ENCODE data around the gene E2F8.

E2F8 gene

DNA sequence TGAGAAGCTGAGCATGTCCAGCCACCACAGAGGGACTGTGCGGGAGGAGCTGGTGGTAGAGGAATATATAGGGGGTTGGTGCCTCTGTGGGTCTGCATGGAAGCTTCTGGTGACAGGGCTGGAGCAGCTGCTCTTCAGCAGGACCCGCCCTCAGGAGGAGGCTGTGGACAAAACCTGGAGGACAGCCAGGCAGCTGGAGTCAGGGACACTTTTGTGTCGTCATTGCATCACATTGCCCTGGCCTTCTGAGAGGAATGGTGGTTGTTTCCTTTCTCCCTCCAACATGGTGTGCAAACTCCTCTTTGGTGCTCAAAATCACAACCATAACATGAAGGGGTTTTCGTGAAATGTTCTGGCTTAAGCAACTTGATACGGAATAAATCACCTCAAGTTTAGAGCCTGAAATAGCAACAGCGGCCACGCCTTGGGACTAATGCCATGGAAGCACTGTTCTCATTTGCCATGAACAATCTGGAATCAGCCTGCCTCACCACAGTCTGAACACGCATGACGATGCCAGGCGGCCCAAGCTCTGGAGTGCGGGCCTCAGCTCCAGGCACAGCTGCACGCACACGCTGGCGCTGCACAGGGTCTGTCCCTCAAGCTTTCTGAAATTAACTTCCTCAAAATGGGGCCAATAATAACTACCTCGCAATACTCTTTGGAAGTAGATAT lies 21.8 kb downstream of the E2F8 start:
- DNase-seq, result no peak

GRCh38 chr11:19218216-19218615 lies 22.5 kb downstream of the E2F8 start:
- no peak for DNase-seq

DNA sequence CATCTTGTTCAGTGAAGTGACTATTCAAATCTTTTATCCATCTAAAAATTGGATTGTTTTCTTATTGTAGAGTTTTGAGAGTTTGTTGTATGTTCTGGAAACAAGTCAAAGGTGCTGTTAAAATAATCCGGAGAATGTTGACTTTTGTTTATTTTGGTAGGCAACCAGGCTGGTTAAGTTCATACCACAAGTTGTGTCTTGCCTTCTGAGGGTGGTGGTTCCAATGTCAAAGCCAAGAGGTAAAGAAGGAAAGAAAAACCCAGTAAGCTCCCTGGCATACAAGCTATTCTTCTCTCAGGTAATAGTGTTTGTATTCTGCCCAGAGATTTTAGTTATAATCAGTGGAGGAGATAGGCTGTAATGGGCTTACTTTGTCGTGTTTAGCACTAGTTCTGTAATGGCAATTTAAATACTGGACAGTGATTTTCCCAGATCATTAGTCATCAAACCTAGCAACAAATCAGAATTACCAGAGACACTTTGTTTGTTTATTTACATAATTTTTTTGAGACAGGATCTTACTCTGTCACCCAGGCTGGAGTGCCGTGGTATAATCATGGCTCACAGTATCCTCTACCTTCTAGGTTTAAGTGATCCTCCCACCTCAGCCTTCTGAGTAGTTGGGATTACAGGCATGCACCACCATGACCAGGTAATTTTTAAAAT lies 23.9 kb downstream of the E2F8 start:
- DNase-seq, result no peak

GRCh38 chr11:19216021-19216420 lies 24.7 kb downstream of the E2F8 start:
- no peak for DNase-seq

DNA sequence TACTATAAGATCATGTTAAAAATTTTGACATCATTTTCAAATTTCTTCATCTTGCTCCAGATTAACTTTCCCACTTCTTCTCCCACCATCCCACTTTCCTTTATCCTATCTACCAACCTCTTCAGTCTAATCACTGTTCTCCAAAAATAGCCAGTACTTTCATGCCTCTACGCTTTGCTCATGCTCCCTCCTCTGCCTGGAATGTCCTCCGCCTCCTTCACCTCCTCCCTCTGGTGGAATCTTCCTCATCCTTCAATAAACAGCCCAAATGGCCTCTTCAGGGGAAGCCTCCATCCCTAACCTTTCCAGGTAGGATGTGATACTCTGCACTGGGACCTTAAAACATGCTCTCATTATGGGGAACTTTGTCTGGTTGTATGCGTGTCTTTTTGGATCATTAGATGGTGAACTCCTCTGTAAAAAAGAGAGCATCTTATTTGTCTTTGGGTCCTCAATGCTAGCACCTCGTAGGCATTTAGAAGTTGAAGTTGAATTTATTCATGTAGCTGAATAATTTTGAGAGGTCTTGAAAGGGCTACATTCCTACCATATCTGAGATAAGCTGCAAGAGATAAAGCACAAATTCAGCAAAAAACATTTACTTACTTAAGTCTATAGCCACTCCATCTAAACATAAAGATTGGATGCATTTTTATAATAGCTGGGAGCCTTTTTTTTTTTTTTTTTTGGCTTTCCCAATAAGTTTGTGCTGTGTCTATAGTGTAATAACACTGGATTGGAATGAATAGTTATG lies 31.0 kb downstream of the E2F8 start:
- no peak for DNase-seq

DNA sequence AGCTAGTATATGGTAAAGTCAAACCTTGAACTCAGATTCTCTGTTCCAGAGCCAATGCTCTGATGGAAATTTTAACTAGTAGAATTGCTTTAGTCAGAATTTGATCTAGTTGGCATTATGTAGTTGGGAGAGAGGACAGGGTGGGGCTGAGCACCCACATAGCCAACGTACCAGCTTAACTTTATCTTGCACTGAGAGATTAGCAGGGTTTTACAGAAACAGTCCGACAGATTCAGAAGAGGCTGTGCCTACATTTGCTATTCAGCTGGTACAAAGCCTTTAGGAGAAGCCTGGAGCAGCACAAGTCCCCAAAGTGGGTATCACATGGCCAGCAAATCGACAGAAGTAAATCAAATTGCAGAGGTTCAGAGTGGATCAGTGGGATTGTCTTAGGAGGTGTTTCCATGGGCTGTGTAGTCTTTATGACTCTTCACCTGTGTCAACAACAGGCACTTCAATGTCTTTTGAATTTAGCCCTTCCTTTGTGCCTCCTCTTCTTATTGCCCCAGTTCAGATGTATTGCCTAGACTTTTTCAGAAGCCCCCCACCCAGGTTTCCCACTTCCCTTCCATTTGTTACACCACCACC lies 31.7 kb downstream of the E2F8 start:
- DNase-seq, result no peak

DNA sequence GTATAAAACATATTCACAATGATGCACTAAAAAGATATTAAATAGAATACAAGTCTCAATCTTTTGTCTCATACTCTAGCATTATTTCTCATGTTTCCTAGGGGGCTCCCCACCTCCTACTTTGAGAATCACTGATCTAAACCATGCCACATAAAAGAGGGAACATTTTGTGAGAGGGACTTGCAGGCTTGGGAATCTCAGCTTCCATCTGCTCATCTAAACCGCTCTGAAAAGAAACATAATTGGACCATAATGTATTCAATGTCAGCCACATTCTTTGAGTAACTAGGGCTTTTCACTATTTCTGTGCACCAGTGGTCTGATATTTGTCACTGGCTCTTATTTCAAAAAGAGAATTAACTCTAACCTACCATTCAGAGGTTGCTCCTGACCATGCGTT lies 32.6 kb downstream of the E2F8 start:
- DNase-seq, result no peak

DNA sequence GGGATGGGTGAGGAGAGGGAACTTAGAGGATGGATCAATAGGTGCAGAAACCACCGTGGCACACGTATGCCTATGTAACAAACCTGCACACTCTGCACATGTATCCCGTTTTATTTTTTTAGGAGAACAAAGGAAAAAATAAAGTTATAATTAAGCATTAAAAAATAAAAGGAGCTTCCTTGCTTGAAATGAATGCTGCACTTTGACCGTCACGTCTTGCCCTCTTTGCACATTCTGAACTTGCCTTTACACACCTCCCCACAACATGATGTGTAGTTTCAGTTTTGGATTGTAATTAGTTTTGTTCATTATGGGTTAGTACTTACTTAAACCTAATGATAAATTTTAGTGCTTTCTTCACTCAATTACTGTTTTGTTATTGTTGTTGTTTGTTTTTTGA lies 35.9 kb downstream of the E2F8 start:
- no peak for DNase-seq

DNA sequence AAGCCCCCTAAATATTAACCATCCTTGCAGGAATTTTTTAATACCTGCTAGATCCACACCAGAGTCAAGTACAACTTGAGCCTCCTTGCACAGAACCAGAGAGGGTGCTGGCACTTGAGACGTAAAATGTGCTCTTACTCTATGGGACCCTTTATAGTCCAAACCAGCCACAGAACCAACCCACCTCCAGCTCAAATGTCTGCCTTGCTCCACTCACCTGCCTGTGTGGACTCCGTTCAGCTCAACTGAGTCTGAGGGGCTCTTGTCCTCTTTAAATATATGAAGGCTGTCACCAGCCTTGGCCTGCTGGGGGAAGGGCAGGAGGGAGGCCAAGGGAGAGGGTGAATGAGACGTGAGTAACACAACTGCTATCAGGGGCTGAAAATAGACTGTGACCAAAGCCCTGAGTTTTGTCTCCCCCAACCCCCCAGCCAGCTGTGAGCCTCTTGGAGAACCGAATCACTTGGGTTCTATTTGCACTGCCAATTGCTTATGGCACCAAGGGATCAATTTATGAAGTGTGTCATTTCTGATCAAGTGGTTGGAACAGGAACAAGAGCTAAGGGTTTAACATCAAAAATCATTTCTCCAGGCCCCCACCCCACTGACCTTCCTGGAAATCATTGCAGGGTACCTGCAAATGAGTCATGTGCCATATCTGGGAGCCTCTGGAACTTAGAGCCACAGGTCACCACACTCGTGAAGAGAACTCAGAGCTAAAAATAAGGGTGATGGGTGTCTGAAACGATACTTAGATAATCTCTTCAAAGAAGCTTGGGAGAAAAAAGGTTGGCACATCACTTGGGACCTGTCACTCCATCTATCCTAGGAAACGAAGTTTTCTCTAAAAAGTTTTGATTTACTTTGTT lies 38.8 kb downstream of the E2F8 start, which contains the start of gene CSRP3:
Gene CSRP3, minus strand, starts transcription at position 247 of the 869 bp plus-strand sequence. CDS start 9,535 bp downstream, outside the sequence.
- no peak for DNase-seq

DNA sequence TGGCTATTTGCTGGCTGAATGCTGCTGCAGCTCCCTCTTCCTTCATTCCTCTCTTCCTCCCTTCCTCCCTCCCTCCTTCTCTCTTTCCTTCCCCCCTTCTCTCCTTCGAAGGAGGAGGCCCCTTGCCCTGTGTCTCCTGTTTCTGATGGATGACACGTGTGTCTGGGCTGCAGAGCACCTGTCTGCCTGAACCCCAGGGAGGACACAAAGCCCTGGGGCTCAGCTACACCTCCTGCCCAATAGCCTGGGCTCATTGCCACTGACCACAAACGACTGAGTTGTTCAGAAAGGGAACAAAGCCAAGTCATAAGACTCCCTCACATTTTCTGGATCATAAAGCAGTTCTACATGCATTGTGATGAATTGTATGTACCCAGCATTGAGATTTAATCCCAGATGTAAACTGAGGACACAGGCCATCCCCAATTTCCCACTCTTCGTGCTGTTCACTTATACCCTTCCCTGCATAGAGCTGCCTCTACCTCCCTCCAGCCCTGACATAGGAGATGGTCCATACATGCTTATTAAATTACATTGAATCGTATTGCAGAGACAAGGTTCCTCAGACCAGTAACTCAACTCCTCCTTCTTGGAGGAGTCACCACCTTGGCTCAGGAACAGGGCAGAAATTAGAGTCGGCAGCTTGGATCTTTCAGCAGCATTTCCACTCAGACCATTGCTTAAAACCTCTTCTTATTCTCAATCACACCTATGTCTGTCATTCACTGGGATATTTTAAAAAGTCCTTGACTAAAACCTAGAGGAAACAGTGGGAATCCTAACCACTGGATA lies 40.1 kb downstream of the E2F8 start:
- DNase-seq, result no peak

GRCh38 chr11:19199771-19200170 lies 41.0 kb downstream of the E2F8 start:
- DNase-seq, result no peak

DNA sequence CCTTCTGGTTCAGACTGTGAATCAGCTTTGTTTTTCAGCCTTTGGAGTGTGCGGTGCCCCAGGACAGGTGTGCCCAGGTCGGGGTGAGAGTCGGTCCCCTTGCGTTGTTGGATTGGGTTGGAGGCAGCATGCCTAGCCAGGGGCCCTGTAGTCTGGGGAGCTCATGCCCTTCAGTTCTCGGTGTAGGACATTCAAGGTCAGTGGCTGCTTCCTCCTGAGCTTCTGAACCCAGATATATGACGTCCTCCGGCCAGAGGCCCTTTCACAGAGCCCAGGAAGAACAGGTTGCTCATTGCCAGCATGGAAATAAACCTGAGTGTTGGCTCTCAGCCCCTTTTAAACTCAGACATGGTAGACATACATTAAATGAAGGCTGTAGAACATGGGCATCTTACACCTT lies 41.7 kb downstream of the E2F8 start:
- DNase-seq, result no peak

DNA sequence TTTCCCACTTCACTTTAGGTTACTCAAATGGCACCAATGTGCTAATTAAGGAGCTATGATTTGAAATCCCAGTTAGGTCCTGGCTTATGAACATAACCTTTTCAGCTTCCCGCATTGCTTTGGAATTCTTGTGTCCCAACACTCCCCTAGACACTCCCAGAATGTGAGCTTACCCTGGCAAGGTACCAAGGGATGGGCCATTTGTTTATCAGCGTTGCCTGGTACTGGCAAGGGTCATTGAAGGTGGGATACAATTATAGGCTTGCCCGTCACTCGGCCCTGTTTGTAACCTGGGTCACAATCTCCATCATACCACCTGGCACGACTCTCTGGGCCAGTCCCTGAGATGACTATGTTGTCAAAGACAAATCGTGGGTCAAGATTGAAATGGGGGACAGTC lies 44.3 kb downstream of the E2F8 start:
- DNase-seq, result no peak

DNA sequence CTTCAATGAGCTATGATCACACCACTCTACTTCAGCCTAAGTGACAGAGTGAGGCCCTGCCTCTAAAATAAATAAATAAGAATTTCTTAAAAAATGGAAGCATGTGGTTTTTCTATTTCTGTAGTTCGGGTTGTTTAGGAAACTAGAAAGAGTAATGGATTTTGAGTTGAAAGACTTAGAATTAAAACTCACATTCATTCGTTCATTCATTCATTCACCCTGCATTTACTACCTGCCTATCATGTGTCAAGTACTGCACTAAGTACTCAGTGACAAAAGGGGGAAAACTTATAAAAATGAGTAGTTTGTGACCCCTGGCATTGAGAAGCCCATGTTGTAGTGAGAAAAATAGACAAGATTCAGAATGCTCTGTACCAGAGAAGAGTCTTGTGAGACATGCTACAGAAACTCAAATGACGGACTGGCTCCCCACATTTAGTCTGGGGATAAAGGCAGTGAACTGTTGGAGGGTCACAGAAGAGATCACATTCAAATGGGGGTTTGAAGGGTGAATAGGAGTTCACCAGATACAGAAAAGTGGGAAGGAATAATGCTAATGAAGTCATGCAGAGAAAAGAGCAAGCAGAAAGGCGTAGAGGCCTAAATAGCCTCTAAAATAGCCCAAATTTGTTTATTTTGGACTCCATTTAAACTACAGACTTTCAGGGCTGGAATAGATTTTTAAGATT lies 46.0 kb downstream of the E2F8 start:
- DNase-seq, result no peak

- DNase-seq, result no peak
Measured at GRCh38 chr11:19193916-19194315, 46.8 kb downstream of the E2F8 start.

GRCh38 chr11:19191530-19192169 lies 49.1 kb downstream of the E2F8 start:
- no peak for DNase-seq

- DNase-seq, result no peak
Measured at GRCh38 chr11:19187833-19188258, 52.9 kb downstream of the E2F8 start.

- no peak for DNase-seq
Measured at GRCh38 chr11:19187114-19187832, 53.5 kb downstream of the E2F8 start.

GRCh38 chr11:19185516-19186052 lies 55.2 kb downstream of the E2F8 start:
- DNase-seq, result no peak

DNA sequence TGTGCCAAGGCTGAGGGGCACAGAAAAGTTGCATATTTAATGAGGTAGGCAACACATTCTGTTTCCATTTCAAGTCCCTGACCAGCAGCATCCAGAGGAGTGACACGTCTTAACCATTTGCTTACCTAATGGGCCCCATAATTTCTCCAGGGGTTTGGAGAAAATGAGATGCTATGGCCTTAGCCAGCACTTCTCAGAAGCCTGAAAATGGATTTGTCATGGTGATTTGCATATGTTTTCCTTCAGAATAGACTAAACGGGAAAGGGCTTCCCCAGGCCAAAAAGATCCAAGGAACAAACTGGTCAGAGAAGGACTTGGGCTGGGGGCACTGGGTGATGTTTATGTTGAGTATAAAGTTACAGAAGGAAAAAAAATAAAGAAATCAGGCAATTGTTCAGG lies 55.7 kb downstream of the E2F8 start:
- no peak for DNase-seq

Data from activated CD4-positive, alpha-beta T cell treated with anti-CD3 and anti-CD28 coated beads for 48 hours (primary cell).